Activated CD4-positive, alpha-beta memory T cell treated with anti-CD3 and anti-CD28 coated beads, Interleukin-2, amount 10 ng/mL, durations not matched to agents 7 days and 5 days (primary cell): Measurements from ENCODE around the gene ADGRF5. TPM values are rescaled to one million over a fixed set of nuclear protein-coding genes. Genes with fewer than 3 reads are reported as not detected.

Source experiments
- CTCF ChIA-PET: fragments of 350-600 bp; sonication (Branson Sonifier 250); formaldehyde crosslinking; loops from one replicate; lab custom pipeline; 2021; ENCODE audit warnings: antibody characterized with exemption, inconsistent platforms; lab: Charles Lee
- POLR2A ChIA-PET: fragments of 350-600 bp; sonication (Branson Sonifier 250); formaldehyde crosslinking; loops from one replicate; lab custom pipeline; 2021; ENCODE audit warnings: antibody characterized with exemption; lab: Charles Lee
- DNase-seq: peaks from one replicate; pipeline ENCODE4 v3.0.0-alpha.2; 2020
- H3K27ac Mint-ChIP-seq: one replicate; pipeline ENCODE4 v1.8.0; 2021; ENCODE audit warnings: mild to moderate bottlenecking, mixed read lengths
- H3K27me3 Mint-ChIP-seq: one replicate; pipeline ENCODE4 v1.8.0; 2021; ENCODE audit warnings: mixed read lengths
- H3K36me3 Mint-ChIP-seq: one replicate; pipeline ENCODE4 v1.8.0; 2021; ENCODE audit warnings: low read depth, mixed read lengths
- H3K4me1 Mint-ChIP-seq: one replicate; pipeline ENCODE4 v1.8.0; 2021; ENCODE audit warnings: mixed read lengths
- H3K4me3 Mint-ChIP-seq: one replicate; pipeline ENCODE4 v1.8.0; 2021; ENCODE audit warnings: mild to moderate bottlenecking, mixed read lengths
- H3K9me3 Mint-ChIP-seq: one replicate; pipeline ENCODE4 v1.8.0; 2021; ENCODE audit warnings: mixed read lengths
- total RNA-seq, 2 experiments: library from RNA; stranded (reverse); gene quantifications; one replicate each; pipeline ENCODE4 v1.2.3, GENCODE V29; 2021

Gene ADGRF5
- total RNA-seq, 2 experiments from 2014 or later, result not detected

DNA sequence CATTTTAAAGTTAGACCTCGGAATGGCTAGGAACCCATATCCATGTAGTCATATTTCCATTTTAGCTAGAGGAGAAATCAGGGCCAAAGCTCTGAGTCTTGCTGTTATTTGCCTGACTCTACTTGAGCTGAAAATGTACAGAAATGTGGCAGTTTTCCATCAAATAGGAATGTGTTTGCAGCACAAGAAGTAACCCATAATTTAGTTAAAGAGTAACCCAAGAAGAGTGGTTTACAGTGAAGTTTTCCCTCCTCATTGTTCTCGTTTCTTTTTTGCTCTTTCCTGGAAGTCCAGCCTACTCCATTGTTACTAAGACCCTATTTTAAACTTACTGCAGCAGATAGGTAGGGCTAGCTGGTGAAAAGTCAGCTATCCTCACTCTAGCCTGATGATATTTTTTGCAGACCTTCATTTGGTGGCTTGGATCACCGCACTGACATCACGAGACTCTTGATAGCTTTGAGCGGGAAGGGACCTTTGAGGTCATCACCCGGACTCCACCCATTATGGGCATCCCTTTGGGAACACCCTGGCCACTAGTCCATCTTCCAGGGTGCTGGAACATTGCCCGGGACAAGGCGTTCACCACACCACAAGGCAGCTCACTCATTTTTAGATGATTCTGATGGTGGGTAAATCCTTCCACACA, 28.0 kb upstream of the ADGRF5 start:
- ChIA-PET CTCF (no interaction called here), POLR2A (interaction anchor here (1.2 kb wide), 1 partner anchor 28 kb away, joined by 4 read pairs; the partner anchor contains the start of gene ADGRF5)
- no peaks in the 10 kb centered on the region for H3K9me3 Mint-ChIP-seq
- H3K4me1 Mint-ChIP-seq, result no peaks in the 10 kb centered on the region
- no peaks in the 10 kb centered on the region for H3K36me3 Mint-ChIP-seq
- H3K27me3 Mint-ChIP-seq, result no peaks in the 10 kb centered on the region
- H3K4me3 Mint-ChIP-seq, result no peak overlapping the region
- no peak for DNase-seq
- H3K27ac Mint-ChIP-seq, result no peak overlapping the region

DNA sequence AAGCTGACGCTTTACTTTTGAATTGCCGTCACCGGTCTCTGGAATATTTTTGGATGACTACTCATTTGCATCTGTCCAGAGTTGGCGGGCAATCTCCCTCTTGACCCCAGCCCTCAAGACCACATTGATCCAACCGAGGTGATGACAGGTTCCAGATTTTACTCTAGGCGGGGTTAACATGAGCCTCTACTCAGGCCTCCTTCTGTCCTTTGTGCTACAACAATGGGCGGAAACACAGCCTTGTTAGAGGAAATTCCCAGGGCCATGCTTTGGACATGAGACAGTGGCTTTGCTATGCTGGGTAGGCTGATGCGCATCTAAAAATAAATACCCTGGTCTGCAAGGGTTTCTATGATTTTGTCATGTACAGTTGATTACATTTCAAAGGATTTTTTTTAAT, 27.0 kb upstream of the ADGRF5 start:
- H3K4me1 Mint-ChIP-seq, result no peaks in the 10 kb centered on the region
- no peak overlapping the region for H3K4me3 Mint-ChIP-seq
- POLR2A ChIA-PET, result no interaction called here
- DNase-seq, result no peak
- CTCF ChIA-PET, result no interaction called here
- no peaks in the 10 kb centered on the region for H3K27me3 Mint-ChIP-seq
- no peaks in the 10 kb centered on the region for H3K9me3 Mint-ChIP-seq
- H3K27ac Mint-ChIP-seq, result no peak overlapping the region
- no peaks in the 10 kb centered on the region for H3K36me3 Mint-ChIP-seq

DNA sequence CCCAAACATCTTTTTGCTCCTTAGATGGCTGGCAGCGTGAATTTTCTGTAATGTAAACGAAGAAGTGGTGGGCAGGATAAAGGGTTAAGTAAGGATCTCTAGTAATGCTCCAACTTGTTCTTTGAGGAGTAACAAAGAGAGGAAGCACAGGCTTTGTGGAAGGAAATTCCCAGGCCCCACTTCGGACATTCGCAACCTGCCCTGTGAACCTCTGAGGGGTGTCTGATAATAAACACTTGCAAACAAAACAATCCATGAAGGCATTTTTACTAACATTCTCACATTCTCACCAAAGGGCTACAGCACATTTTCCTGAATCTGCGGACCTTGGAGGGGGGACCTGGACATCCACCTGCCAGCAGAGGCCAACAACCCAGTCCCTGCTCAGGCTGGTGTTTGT, 25.8 kb upstream of the ADGRF5 start:
- Mint-ChIP-seq H3K4me1 (no peaks in the 10 kb centered on the region), H3K27ac (no peak overlapping the region), H3K36me3 (no peaks in the 10 kb centered on the region), H3K27me3 (no peaks in the 10 kb centered on the region), H3K4me3 (no peak overlapping the region), H3K9me3 (no peaks in the 10 kb centered on the region)
- ChIA-PET CTCF (no interaction called here), POLR2A (no interaction called here)
- DNase-seq, result no peak

GRCh38 chr6:46940433-46941226, 18.9 kb upstream of the ADGRF5 start:
- Mint-ChIP-seq H3K36me3 (no peaks in the 10 kb centered on the region), H3K4me1 (no peaks in the 10 kb centered on the region), H3K27ac (no peak overlapping the region), H3K9me3 (no peaks in the 10 kb centered on the region), H3K4me3 (no peak overlapping the region), H3K27me3 (no peaks in the 10 kb centered on the region)
- CTCF ChIA-PET, result no interaction called here
- POLR2A ChIA-PET, result no interaction called here
- no peak for DNase-seq

GRCh38 chr6:46937642-46938041, 15.9 kb upstream of the ADGRF5 start:
- no peak for DNase-seq
- ChIA-PET POLR2A (no interaction called here), CTCF (no interaction called here)
- H3K36me3 Mint-ChIP-seq, result no peaks in the 10 kb centered on the region
- no peak overlapping the region for H3K27ac Mint-ChIP-seq
- no peaks in the 10 kb centered on the region for H3K9me3 Mint-ChIP-seq
- no peaks in the 10 kb centered on the region for H3K4me1 Mint-ChIP-seq
- no peaks in the 10 kb centered on the region for H3K27me3 Mint-ChIP-seq
- no peak overlapping the region for H3K4me3 Mint-ChIP-seq

- no peaks in the 10 kb centered on the region for H3K36me3 Mint-ChIP-seq
Observed at GRCh38 chr6:46935687-46936086, 13.9 kb upstream of the ADGRF5 start.

DNA sequence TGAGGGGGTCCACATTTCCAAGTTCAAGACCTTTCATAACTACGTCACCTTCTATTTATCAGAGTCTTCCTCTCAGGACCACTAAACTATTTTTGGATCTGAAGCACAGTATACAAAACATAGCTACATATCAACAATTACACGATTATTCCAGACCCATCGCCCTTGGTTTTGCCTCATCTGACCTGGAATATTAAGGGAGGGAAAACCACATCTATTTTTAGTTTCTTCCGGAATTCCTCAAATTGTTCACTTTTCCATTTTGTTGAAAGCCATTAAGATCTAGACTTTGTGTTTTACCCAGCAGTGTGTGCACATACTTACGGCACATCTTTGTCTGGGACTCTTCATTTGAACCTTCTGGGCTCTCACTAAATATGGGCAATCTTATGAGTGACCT, 12.0 kb upstream of the ADGRF5 start:
- ChIA-PET CTCF (no interaction called here), POLR2A (no interaction called here)
- DNase-seq, result no peak
- H3K36me3 Mint-ChIP-seq, result no peaks in the 10 kb centered on the region
- no peaks in the 10 kb centered on the region for H3K9me3 Mint-ChIP-seq
- no peaks in the 10 kb centered on the region for H3K4me1 Mint-ChIP-seq
- no peaks in the 10 kb centered on the region for H3K27me3 Mint-ChIP-seq
- H3K4me3 Mint-ChIP-seq, result no peak overlapping the region
- H3K27ac Mint-ChIP-seq, result no peak overlapping the region

More at GRCh38 chr6:46935687-46936086, 13.9 kb upstream of the ADGRF5 start:
- no peak for DNase-seq
- no peak overlapping the region for H3K27ac Mint-ChIP-seq
- CTCF ChIA-PET, result no interaction called here
- H3K4me1 Mint-ChIP-seq, result no peaks in the 10 kb centered on the region
- POLR2A ChIA-PET, result no interaction called here
- H3K27me3 Mint-ChIP-seq, result no peaks in the 10 kb centered on the region
- H3K9me3 Mint-ChIP-seq, result no peaks in the 10 kb centered on the region
- no peak overlapping the region for H3K4me3 Mint-ChIP-seq

DNA sequence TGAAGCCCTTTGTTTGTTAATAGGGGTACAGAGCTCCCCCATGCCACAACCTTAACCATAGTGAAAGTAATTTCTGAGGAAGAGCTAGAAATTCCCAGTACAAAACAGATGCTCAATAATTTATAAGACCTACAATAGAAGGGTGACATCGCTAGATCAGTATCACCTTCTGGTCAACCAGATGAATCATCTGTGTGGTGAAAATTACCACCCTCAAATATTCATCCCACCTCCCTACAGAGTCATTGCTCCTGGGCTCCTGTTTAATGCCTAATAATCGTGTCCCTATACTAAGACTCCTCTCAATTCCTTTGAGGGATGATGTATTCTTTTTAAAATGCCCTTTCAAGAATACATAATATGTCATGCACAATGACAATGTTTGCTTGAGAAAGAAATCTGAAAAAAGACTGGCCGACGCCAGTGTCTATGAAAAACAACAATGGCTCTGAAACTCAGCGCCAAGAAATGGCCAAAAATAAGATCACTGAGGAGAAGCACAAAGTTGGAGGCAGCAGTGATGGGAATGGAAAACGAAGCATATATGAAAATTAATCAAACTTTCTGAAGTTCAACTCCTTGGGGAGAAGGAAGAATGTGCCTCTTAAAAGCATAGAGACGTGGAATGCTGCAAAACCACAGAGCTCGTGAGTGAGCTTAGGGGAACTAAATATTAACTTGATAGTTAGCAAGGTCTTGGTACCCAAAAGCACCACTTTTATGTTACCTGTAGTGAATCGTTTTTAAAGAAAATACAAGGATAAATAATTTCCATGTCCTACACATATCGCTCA, 11.0 kb upstream of the ADGRF5 start:
- ChIA-PET CTCF (no interaction called here), POLR2A (no interaction called here)
- Mint-ChIP-seq H3K27ac (no peak overlapping the region), H3K36me3 (no peaks in the 10 kb centered on the region), H3K9me3 (peaks cover 2% of the 10 kb centered on the region), H3K4me1 (no peaks in the 10 kb centered on the region), H3K4me3 (no peak overlapping the region), H3K27me3 (no peaks in the 10 kb centered on the region)
- no peak for DNase-seq

- no peak overlapping the region for H3K27ac Mint-ChIP-seq
- H3K27me3 Mint-ChIP-seq, result no peaks in the 10 kb centered on the region
- peaks cover 2% of the 10 kb centered on the region for H3K9me3 Mint-ChIP-seq
- POLR2A ChIA-PET, result no interaction called here
- H3K4me1 Mint-ChIP-seq, result no peaks in the 10 kb centered on the region
- no peak for DNase-seq
- H3K4me3 Mint-ChIP-seq, result no peak overlapping the region
- H3K36me3 Mint-ChIP-seq, result no peaks in the 10 kb centered on the region
- CTCF ChIA-PET, result no interaction called here
Observed at GRCh38 chr6:46931416-46931815, 9.7 kb upstream of the ADGRF5 start.

- peaks cover 2% of the 10 kb centered on the region for H3K9me3 Mint-ChIP-seq
- H3K4me3 Mint-ChIP-seq, result no peak overlapping the region
- no peaks in the 10 kb centered on the region for H3K4me1 Mint-ChIP-seq
- DNase-seq, result no peak
- no peaks in the 10 kb centered on the region for H3K27me3 Mint-ChIP-seq
- POLR2A ChIA-PET, result no interaction called here
- no peaks in the 10 kb centered on the region for H3K36me3 Mint-ChIP-seq
- CTCF ChIA-PET, result no interaction called here
- H3K27ac Mint-ChIP-seq, result no peak overlapping the region
Observed at GRCh38 chr6:46930331-46930730, 8.6 kb upstream of the ADGRF5 start.

GRCh38 chr6:46927066-46927465, 5.3 kb upstream of the ADGRF5 start:
- no peak overlapping the region for H3K27ac Mint-ChIP-seq
- H3K27me3 Mint-ChIP-seq, result no peaks in the 10 kb centered on the region
- H3K4me1 Mint-ChIP-seq, result no peaks in the 10 kb centered on the region
- no peak for DNase-seq
- CTCF ChIA-PET, result no interaction called here
- no peak overlapping the region for H3K4me3 Mint-ChIP-seq
- POLR2A ChIA-PET, result no interaction called here
- H3K36me3 Mint-ChIP-seq, result no peaks in the 10 kb centered on the region
- peaks cover 5% of the 10 kb centered on the region for H3K9me3 Mint-ChIP-seq

DNA sequence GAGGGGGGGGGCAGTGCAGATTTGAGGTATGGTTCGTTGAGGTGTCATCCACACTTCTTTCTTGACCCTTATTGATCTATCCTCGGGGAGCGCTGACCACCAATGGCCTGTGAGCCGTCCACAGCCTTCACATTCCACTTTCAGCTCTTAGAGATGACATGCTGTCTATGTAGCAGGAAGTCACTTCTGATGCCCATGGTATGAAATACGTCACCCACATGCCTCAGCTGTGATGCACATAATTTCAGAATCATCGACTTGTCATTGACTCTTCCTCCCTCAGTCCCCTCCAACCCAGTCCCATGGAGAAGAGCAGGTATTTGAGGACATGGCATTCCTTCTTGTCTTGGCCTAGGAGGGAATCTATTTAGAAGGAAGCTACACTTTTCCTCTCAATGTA, 4.7 kb upstream of the ADGRF5 start:
- no peaks in the 10 kb centered on the region for H3K4me1 Mint-ChIP-seq
- DNase-seq, result no peak
- POLR2A ChIA-PET, result no interaction called here
- H3K36me3 Mint-ChIP-seq, result no peaks in the 10 kb centered on the region
- peaks cover 5% of the 10 kb centered on the region for H3K9me3 Mint-ChIP-seq
- CTCF ChIA-PET, result no interaction called here
- H3K27ac Mint-ChIP-seq, result no peak overlapping the region
- no peak overlapping the region for H3K4me3 Mint-ChIP-seq
- no peaks in the 10 kb centered on the region for H3K27me3 Mint-ChIP-seq

- H3K4me3 Mint-ChIP-seq, result no peak overlapping the region
Observed at GRCh38 chr6:46925563-46926253, 4.0 kb upstream of the ADGRF5 start.

More at GRCh38 chr6:46925563-46926253, 4.0 kb upstream of the ADGRF5 start:
- H3K9me3 Mint-ChIP-seq, result peaks cover 5% of the 10 kb centered on the region
- DNase-seq, result no peak
- ChIA-PET CTCF (no interaction called here), POLR2A (no interaction called here)
- H3K27ac Mint-ChIP-seq, result no peak overlapping the region
- H3K27me3 Mint-ChIP-seq, result no peaks in the 10 kb centered on the region
- no peaks in the 10 kb centered on the region for H3K4me1 Mint-ChIP-seq
- no peaks in the 10 kb centered on the region for H3K36me3 Mint-ChIP-seq
